Body of pancreas (tissue), 4 donors: Measurements from ENCODE around the gene MYO1A.

Experiments
- CTCF ChIP-seq, 7 experiments: fragments of 450-650 bp in 4 of 7; fragments of 200-600 bp in 3 of 7; sonication (generic) in 3 of 7; IDR thresholded peaks; one replicate each; pipeline ENCODE4 v1.5.1; 2016 to 2019; ENCODE audit warnings: antibody characterized with exemption in 7 of 7
- POLR2A ChIP-seq, 3 donors: fragments of 450-650 bp; IDR thresholded peaks; one replicate each; pipeline ENCODE4 v1.6.1; 2016; ENCODE audit warnings: antibody characterized with exemption in 3 of 3, mild to moderate bottlenecking in 2 of 3

DNA sequence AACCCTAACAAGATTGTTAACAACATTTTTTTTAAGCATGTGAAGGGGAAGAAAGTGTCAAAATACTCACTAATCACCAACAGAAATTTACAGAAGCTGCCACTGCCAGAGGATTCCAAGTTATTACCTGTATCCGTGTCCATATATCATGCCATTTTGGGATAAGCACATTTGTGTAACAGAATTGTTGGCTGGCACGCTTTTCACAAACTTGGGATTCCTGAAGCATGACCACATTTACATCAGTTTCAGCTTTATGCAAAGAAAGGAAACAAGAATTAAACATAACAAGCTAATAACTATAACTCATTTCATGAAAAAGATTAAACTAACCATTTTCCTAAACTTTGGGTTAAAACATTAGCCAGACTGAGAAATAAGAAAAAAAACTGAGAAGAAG lies 22.7 kb upstream of the MYO1A start:
- TF ChIP-seq POLR2A (IDR thresholded peaks at IDR 0.05): no peak
- TF ChIP-seq CTCF (IDR thresholded peaks at IDR 0.05): no peak
